ENCODE data around the gene LDB2.

- no peak for TF ChIP-seq POLR2AphosphoS5 (IDR thresholded peaks at IDR 0.05; ENCODE audit: borderline replicate concordance, low read depth, low read length)
- TF ChIP-seq EZH2 (IDR thresholded peaks at IDR 0.05), result no peak
These were observed 107.9 kb downstream of the LDB2 start for GRCh38 chr4:16790508-16790907.
